CD4-positive, alpha-beta T cell (primary cell): ENCODE measurements around the gene STAT6. TPM values are rescaled to one million over a fixed set of nuclear protein-coding genes. Genes with fewer than 3 reads are reported as not detected.

Source experiments
- ATAC-seq: fragments of 200-7000 bp; cut with Tn5 transposase; one replicate; pipeline ENCODE4 v1.10.0; 2022; ENCODE audit warnings: mild to moderate bottlenecking; ENCODE audit not compliant: poor library complexity
- CTCF ChIA-PET: fragments of 350-600 bp; sonication (Branson Sonifier 250); formaldehyde crosslinking; loops from one replicate; lab custom pipeline; 2021; ENCODE audit warnings: antibody characterized with exemption, inconsistent platforms; lab: Charles Lee
- POLR2A ChIA-PET: fragments of 350-600 bp; sonication (Branson Sonifier 250); formaldehyde crosslinking; loops from one replicate; lab custom pipeline; 2021; ENCODE audit warnings: antibody characterized with exemption, inconsistent platforms; lab: Charles Lee
- DNase-seq, 14 experiments: peaks; one replicate each; pipeline ENCODE4 v3.0.0-alpha.2; 2013 to 2020; ENCODE audit warnings: mixed read lengths in 2 of 14
- H3K27ac ChIP-seq, 2 donors: one replicate each; pipeline versions ENCODE4 v1.5.1 to v1.7.0; 2013; ENCODE audit warnings: low read length in 2 of 2, low read depth in 1 of 2, mild to moderate bottlenecking in 1 of 2
- H3K27me3 ChIP-seq, 2 experiments: 1 replicate in 1 of 2; 2 replicates in 1 of 2; pipeline versions ENCODE4 v1.6.1 to v1.7.0; 2013; ENCODE audit warnings: low read length in 2 of 2, control low read depth in 1 of 2, mild to moderate bottlenecking in 1 of 2, moderate library complexity in 1 of 2; ENCODE audit not compliant: insufficient read depth in 2 of 2, control insufficient read depth in 1 of 2
- H3K36me3 ChIP-seq: one replicate; pipeline ENCODE4 v1.6.1; 2013; ENCODE audit warnings: low read length, control low read depth; ENCODE audit not compliant: insufficient read depth
- H3K4me1 ChIP-seq: one replicate; pipeline ENCODE4 v1.6.1; 2013; ENCODE audit warnings: low read length, control low read depth; ENCODE audit not compliant: insufficient read depth
- H3K4me3 ChIP-seq: one replicate; pipeline ENCODE4 v1.5.1; 2013; ENCODE audit warnings: mild to moderate bottlenecking, low read length, moderate library complexity
- H3K9me3 ChIP-seq, 2 experiments: 1 replicate in 1 of 2; 2 replicates in 1 of 2; pipeline versions ENCODE4 v1.6.1 to v1.7.0; 2013; ENCODE audit warnings: low read length in 2 of 2, mild to moderate bottlenecking in 2 of 2, control low read depth in 1 of 2, moderate library complexity in 1 of 2; ENCODE audit not compliant: control insufficient read depth in 1 of 2, insufficient read depth in 1 of 2
- H3K27ac Mint-ChIP-seq: one replicate; pipeline ENCODE4 v1.8.0; 2020; ENCODE audit warnings: mixed read lengths
- H3K27me3 Mint-ChIP-seq: one replicate; pipeline ENCODE4 v1.8.0; 2021; ENCODE audit warnings: mixed read lengths
- H3K36me3 Mint-ChIP-seq: one replicate; pipeline ENCODE4 v1.8.0; 2021; ENCODE audit warnings: low read depth, mixed read lengths
- H3K4me1 Mint-ChIP-seq: one replicate; pipeline ENCODE4 v1.8.0; 2021; ENCODE audit warnings: low read depth, mixed read lengths
- H3K4me3 Mint-ChIP-seq: one replicate; pipeline ENCODE4 v1.8.0; 2020; ENCODE audit warnings: mild to moderate bottlenecking, mixed read lengths
- H3K9me3 Mint-ChIP-seq: one replicate; pipeline ENCODE4 v1.8.0; 2020; ENCODE audit warnings: mixed read lengths
- intact Hi-C, 2 experiments: fragments of 100-400 bp; cut with DNase I in 1 of 2; cut with micrococcal nuclease in 1 of 2; formaldehyde crosslinking; loops; one replicate each; pipeline versions ENCODE4 v1.15.1 to v1.9.0; 2023 to 2025; cut with DNase I, micrococcal nuclease
- total RNA-seq, 174 experiments: library from RNA in 2 of 174; stranded (reverse) in 2 of 174; gene quantifications; one replicate each; pipeline ENCODE4 v1.2.3 and lab custom pipeline; 2021 to 2026
- TF ChIP-seq, protein P1 (sequence below): fragments of 200-600 bp; IDR thresholded peaks from one replicate; pipeline ENCODE4 v1.8.0; 2022; ENCODE audit warnings: antibody characterized with exemption, mild to moderate bottlenecking

STAT6 gene
- total RNA-seq, 2 experiments from 2014 or later, result 133 to 144 TPM

DNA sequence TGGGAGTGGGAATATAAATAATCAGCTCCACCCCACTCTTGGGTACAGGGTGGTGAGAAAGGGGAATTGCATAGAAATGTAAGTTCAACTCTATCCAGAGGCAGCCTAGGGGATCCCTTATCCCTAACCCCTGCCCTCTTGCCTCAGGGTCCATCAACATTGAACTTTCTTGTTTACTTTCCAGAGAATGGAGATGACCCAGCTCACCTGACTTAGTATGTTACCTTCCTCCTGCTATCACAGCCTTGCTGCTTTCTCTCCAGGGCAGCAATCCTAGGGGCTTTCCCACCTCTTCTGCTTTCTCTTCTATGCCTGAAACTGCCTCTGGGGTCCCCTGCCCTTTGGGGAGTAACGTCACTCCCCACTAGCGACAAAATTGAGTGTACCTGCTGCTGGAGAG lies 19.8 kb upstream of the STAT6 start:
- peak in 2 of 14 experiments; percentile 28 to 31 for DNase-seq
- Mint-ChIP-seq H3K36me3 (no peaks in the 10 kb centered on the region), H3K27ac (no peak overlapping the region), H3K9me3 (no peaks in the 10 kb centered on the region), H3K4me1 (peaks cover 20% of the 10 kb centered on the region), H3K4me3 (peak overlapping the region; percentile 32), H3K27me3 (peaks cover 4% of the 10 kb centered on the region)
- ChIA-PET CTCF (interaction anchor here (1.3 kb wide), 1 partner anchor 52 kb away, joined by 5 read pairs; no protein-coding TSS in a partner anchor), POLR2A (interaction anchor here (2.8 kb wide), 1 partner anchor 20 kb away, joined by 9 read pairs; the partner anchor contains the start of gene STAT6)
- no peak for ATAC-seq
- H3K4me3 ChIP-seq, result no peak overlapping the region
- H3K9me3 ChIP-seq, result no peaks in the 10 kb centered on the region
- intact Hi-C loops, result no loop called here
- H3K27ac ChIP-seq, result no peak overlapping the region
- TF ChIP-seq, protein P1, sequence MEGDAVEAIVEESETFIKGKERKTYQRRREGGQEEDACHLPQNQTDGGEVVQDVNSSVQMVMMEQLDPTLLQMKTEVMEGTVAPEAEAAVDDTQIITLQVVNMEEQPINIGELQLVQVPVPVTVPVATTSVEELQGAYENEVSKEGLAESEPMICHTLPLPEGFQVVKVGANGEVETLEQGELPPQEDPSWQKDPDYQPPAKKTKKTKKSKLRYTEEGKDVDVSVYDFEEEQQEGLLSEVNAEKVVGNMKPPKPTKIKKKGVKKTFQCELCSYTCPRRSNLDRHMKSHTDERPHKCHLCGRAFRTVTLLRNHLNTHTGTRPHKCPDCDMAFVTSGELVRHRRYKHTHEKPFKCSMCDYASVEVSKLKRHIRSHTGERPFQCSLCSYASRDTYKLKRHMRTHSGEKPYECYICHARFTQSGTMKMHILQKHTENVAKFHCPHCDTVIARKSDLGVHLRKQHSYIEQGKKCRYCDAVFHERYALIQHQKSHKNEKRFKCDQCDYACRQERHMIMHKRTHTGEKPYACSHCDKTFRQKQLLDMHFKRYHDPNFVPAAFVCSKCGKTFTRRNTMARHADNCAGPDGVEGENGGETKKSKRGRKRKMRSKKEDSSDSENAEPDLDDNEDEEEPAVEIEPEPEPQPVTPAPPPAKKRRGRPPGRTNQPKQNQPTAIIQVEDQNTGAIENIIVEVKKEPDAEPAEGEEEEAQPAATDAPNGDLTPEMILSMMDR, result no peak
- no peaks in the 10 kb centered on the region for H3K36me3 ChIP-seq
- no peaks in the 10 kb centered on the region for H3K27me3 ChIP-seq
- H3K4me1 ChIP-seq, result peaks cover 24% of the 10 kb centered on the region

DNA sequence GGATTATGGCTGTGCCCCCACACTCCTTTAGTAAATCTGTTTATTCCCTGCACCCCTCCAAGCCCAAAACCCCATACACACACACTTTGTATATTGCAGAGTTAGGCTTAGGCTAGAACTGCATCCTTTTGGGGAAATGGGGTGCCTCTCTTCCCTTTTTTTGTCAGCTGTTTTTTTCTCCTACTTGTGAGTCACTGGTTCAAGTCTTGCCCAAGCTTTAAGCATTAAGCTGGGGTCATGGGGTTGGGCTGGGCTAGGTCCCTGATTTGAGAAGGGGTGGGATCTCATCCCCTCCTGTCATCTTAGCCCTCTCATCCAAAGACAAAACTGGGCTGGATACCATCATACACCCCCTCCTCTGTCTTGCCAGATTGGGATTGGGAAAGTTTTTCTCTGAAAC lies 18.7 kb upstream of the STAT6 start:
- intact Hi-C loops, result loop anchor here (5.0 kb wide), 3 partner anchors 107 to 378 kb away; partner anchors contain the start of gene PRIM1 (in 1 of the 2)
- Histone ChIP-seq H3K4me3 (peak overlapping the region; percentile 67), H3K36me3 (no peaks in the 10 kb centered on the region), H3K4me1 (peaks cover 24% of the 10 kb centered on the region), H3K27me3 (no peaks in the 10 kb centered on the region), H3K9me3 (no peaks in the 10 kb centered on the region), H3K27ac (no peak overlapping the region)
- peak overlapping the region; percentile 6 for H3K27ac Mint-ChIP-seq
- no peaks in the 10 kb centered on the region for H3K36me3 Mint-ChIP-seq
- peak overlapping the region; percentile 82 for H3K4me3 Mint-ChIP-seq
- ATAC-seq (no peak), DNase-seq (peak in 2 of 14 experiments; percentile 50 to 57)
- POLR2A ChIA-PET, result interaction anchor here (2.8 kb wide), 1 partner anchor 19 kb away, joined by 9 read pairs; the partner anchor contains the start of gene STAT6
- peaks cover 4% of the 10 kb centered on the region for H3K27me3 Mint-ChIP-seq
- H3K4me1 Mint-ChIP-seq, result peaks cover 20% of the 10 kb centered on the region
- CTCF ChIA-PET, result interaction anchor here (7.8 kb wide), 1 partner anchor 52 kb away, joined by 63 read pairs; no protein-coding TSS in a partner anchor
- H3K9me3 Mint-ChIP-seq, result no peaks in the 10 kb centered on the region
- TF ChIP-seq, protein P1, result no peak

DNA sequence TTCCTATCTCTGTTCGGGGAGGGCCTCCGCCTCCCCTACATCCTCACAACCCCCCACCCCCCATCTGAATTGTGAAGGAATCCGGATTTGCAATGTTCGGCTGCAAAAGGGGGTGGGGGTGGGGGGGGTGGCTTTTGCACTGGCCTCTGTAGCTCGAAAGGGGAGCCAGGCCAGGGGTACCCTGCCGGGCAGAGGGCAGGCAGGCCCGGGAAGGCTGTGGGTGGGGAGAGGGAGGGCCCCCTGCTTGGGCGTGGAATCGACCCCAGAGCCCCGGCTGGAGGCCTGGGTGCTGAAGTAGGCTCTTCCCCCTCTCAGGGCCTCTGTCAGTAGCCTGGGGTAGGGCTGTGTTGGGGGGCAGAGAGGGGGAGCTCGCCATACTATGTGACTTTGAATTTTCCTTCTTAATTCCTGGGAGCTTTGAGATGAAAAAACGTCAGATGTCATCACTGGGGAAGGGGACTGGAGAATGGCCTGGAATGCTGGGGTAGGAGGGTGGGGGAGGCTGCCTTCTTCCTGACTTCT lies 18.2 kb upstream of the STAT6 start:
- CTCF ChIA-PET, result interaction anchor here (7.8 kb wide), 1 partner anchor 52 kb away, joined by 63 read pairs; no protein-coding TSS in a partner anchor
- intact Hi-C loops, result loop anchor here (5.0 kb wide), 3 partner anchors 108 to 377 kb away; partner anchors contain the start of gene PRIM1 (in 1 of the 2)
- Histone ChIP-seq H3K9me3 (no peaks in the 10 kb centered on the region), H3K27me3 (no peaks in the 10 kb centered on the region), H3K4me1 (peaks cover 24% of the 10 kb centered on the region), H3K27ac (no peak overlapping the region), H3K36me3 (no peaks in the 10 kb centered on the region), H3K4me3 (peak overlapping the region; percentile 67)
- peaks cover 4% of the 10 kb centered on the region for H3K27me3 Mint-ChIP-seq
- POLR2A ChIA-PET, result interaction anchor here (2.8 kb wide), 1 partner anchor 18 kb away, joined by 9 read pairs; the partner anchor contains the start of gene STAT6
- H3K36me3 Mint-ChIP-seq, result no peaks in the 10 kb centered on the region
- H3K4me1 Mint-ChIP-seq, result peaks cover 21% of the 10 kb centered on the region
- TF ChIP-seq, protein P1, result no peak
- H3K9me3 Mint-ChIP-seq, result no peaks in the 10 kb centered on the region
- peak in 1 of 14 experiments; percentile 29 for DNase-seq
- peak overlapping the region; percentile 82 for H3K4me3 Mint-ChIP-seq
- ATAC-seq, result no peak
- H3K27ac Mint-ChIP-seq, result peak overlapping the region; percentile 6
